ENCODE data around the gene CUEDC2. TPM values are rescaled to one million over a fixed set of nuclear protein-coding genes. Genes with fewer than 3 reads are reported as not detected.

The CUEDC2 gene
- total RNA-seq, 2 donors from 2014 or later: 30.2 to 32.1 TPM

GRCh38 chr10:102414749-102415148 is 17.6 kb downstream of the CUEDC2 start:
- intact Hi-C loops (cut with DNase I): no loop called here
- no peak overlapping the region for H3K27ac ChIP-seq
- H3K36me3 ChIP-seq: no peaks in the 10 kb centered on the region
- TF ChIP-seq CTCF (IDR thresholded peaks at IDR 0.05): no peak
- no peak overlapping the region for H3K4me3 ChIP-seq
- no peak overlapping the region for H3K9ac ChIP-seq (ENCODE audit: low read depth in 2 of 2, low read length in 2 of 2)
- H3K27me3 ChIP-seq: peaks cover 11% of the 10 kb centered on the region
- H3K9me3 ChIP-seq: no peaks in the 10 kb centered on the region
- DNase-seq: no peak
- peaks cover 5% of the 10 kb centered on the region for H3K4me1 ChIP-seq

GRCh38 chr10:102413806-102414561 is 18.4 kb downstream of the CUEDC2 start:
- Histone ChIP-seq H3K9ac (ENCODE audit: low read depth in 2 of 2, low read length in 2 of 2) (no peak overlapping the region), H3K9me3 (no peaks in the 10 kb centered on the region), H3K27ac (no peak overlapping the region), H3K4me1 (no peaks in the 10 kb centered on the region), H3K27me3 (peaks cover 18% of the 10 kb centered on the region), H3K36me3 (no peaks in the 10 kb centered on the region), H3K4me3 (no peak overlapping the region)
- no peak for TF ChIP-seq CTCF (IDR thresholded peaks at IDR 0.05)
- DNase-seq: no peak
- intact Hi-C loops (cut with DNase I): no loop called here

- Histone ChIP-seq H3K9me3 (no peaks in the 10 kb centered on the region), H3K4me3 (no peak overlapping the region), H3K27ac (no peak overlapping the region), H3K27me3 (peaks cover 23% of the 10 kb centered on the region), H3K9ac (ENCODE audit: low read depth in 2 of 2, low read length in 2 of 2) (peak overlapping the region in 1 of 2 donors; percentile 9), H3K4me1 (no peaks in the 10 kb centered on the region), H3K36me3 (no peaks in the 10 kb centered on the region)
- no peak for DNase-seq
- intact Hi-C loops (cut with DNase I): no loop called here
- TF ChIP-seq CTCF (IDR thresholded peaks at IDR 0.05): no peak
Observed at GRCh38 chr10:102413053-102413705, 19.2 kb downstream of the CUEDC2 start.

- no peaks in the 10 kb centered on the region for H3K4me1 ChIP-seq
- no peak for DNase-seq
- H3K27ac ChIP-seq: no peak overlapping the region
- no peaks in the 10 kb centered on the region for H3K36me3 ChIP-seq
- intact Hi-C loops (cut with DNase I): no loop called here
- TF ChIP-seq CTCF (IDR thresholded peaks at IDR 0.05): no peak
- no peaks in the 10 kb centered on the region for H3K9me3 ChIP-seq
- H3K4me3 ChIP-seq: no peak overlapping the region
- no peak overlapping the region for H3K9ac ChIP-seq (ENCODE audit: low read depth in 2 of 2, low read length in 2 of 2)
- peaks cover 23% of the 10 kb centered on the region for H3K27me3 ChIP-seq
Observed at GRCh38 chr10:102412293-102412692, 20.1 kb downstream of the CUEDC2 start.

- no peak for DNase-seq
- peaks cover 23% of the 10 kb centered on the region for H3K27me3 ChIP-seq
- H3K27ac ChIP-seq: no peak overlapping the region
- TF ChIP-seq CTCF (IDR thresholded peaks at IDR 0.05): no peak
- no peaks in the 10 kb centered on the region for H3K9me3 ChIP-seq
- H3K36me3 ChIP-seq: no peaks in the 10 kb centered on the region
- no peak overlapping the region for H3K4me3 ChIP-seq
- intact Hi-C loops (cut with DNase I): no loop called here
- H3K4me1 ChIP-seq: no peaks in the 10 kb centered on the region
- H3K9ac ChIP-seq (ENCODE audit: low read depth in 2 of 2, low read length in 2 of 2): peak overlapping the region in 1 of 2 donors; percentile 2
Observed at GRCh38 chr10:102411341-102412255, 20.8 kb downstream of the CUEDC2 start.

All from colonic mucosa (tissue), 4 donors.